GM19240 (cell line): ENCODE measurements around the gene CNTFR.
"Not testable (repeated sequence)": the region's sequence is repeated elsewhere in the genome, so short reads cannot be mapped to it uniquely, and the experiment has no call there.

Source experiments
- DNase-seq: peaks from one replicate; pipeline ENCODE4 v3.0.0; 2011; ENCODE audit warnings: low spot score; ENCODE audit not compliant: insufficient read length

CNTFR gene

GRCh38 chr9:34589636-34590380 lies at the start of gene CNTFR:
Gene CNTFR, minus strand, starts transcription at chr9:34589724. Its CDS starts 20,743 bp downstream, at chr9:34568981.
- DNase-seq = no peak

- DNase-seq = not testable (repeated sequence)
These were observed 49.8 kb upstream of the CNTFR start for GRCh38 chr9:34639322-34639721.

GRCh38 chr9:34638138-34638445 lies 48.6 kb upstream of the CNTFR start:
- DNase-seq = no peak

GRCh38 chr9:34637356-34638137 lies 48.0 kb upstream of the CNTFR start, which contains the start of gene SIGMAR1:
Gene SIGMAR1, minus strand, starts transcription at chr9:34637787. Its CDS starts 90 bp downstream, at chr9:34637697.
- peak; percentile 63 for DNase-seq

GRCh38 chr9:34636791-34637355 lies 47.3 kb upstream of the CNTFR start:
- no peak for DNase-seq

- no peak for DNase-seq
These were observed 46.0 kb upstream of the CNTFR start for GRCh38 chr9:34635556-34635955.

- DNase-seq = no peak
These were observed 45.2 kb upstream of the CNTFR start for GRCh38 chr9:34634551-34635248.

- peak; percentile 89 for DNase-seq
These were observed 44.5 kb upstream of the CNTFR start for GRCh38 chr9:34633851-34634550.

- DNase-seq = no peak
These were observed 43.6 kb upstream of the CNTFR start for GRCh38 chr9:34633166-34633565.

- no peak for DNase-seq
These were observed 41.1 kb upstream of the CNTFR start for GRCh38 chr9:34630402-34631154.

GRCh38 chr9:34629491-34629808 lies 39.9 kb upstream of the CNTFR start:
- DNase-seq = no peak

- no peak for DNase-seq
These were observed 39.3 kb upstream of the CNTFR start, which contains the start of gene ARID3C for GRCh38 chr9:34628656-34629490. Gene ARID3C, minus strand, starts transcription at chr9:34629066. Its CDS starts 1,052 bp downstream, at chr9:34628014.

- no peak for DNase-seq
These were observed 38.5 kb upstream of the CNTFR start for GRCh38 chr9:34627716-34628655.

- no peak for DNase-seq
These were observed 35.6 kb upstream of the CNTFR start for GRCh38 chr9:34625186-34625486.

- DNase-seq = no peak
These were observed 35.1 kb upstream of the CNTFR start for GRCh38 chr9:34624475-34625185.

GRCh38 chr9:34623374-34624235 lies 34.1 kb upstream of the CNTFR start:
- DNase-seq = no peak
